Fibroblast of lung (primary cell): ENCODE measurements around the gene CTNNBIP1. TPM values are rescaled to one million over a fixed set of nuclear protein-coding genes. Genes with fewer than 3 reads are reported as not detected.

ENCODE experiments used
- DNase-seq, 2 donors: peaks; one replicate each; pipeline versions ENCODE4 v3.0.0 to v3.0.0-alpha.2; 2010; ENCODE audit warnings: low read depth in 2 of 2
- H2AFZ ChIP-seq: 2 replicates; pipeline ENCODE4 v1.5.1; 2012; ENCODE audit warnings: low read length, control low read depth, inconsistent platforms
- H3K27ac ChIP-seq: 2 replicates; pipeline ENCODE4 v1.5.1; 2011; ENCODE audit warnings: low read length, control low read depth; ENCODE audit not compliant: insufficient read depth
- H3K27me3 ChIP-seq: 2 replicates; pipeline ENCODE4 v1.5.1; 2011; ENCODE audit warnings: mild to moderate bottlenecking, low read length; ENCODE audit not compliant: control insufficient read depth, insufficient read depth
- H3K36me3 ChIP-seq: 2 replicates; pipeline ENCODE4 v1.5.1; 2011; ENCODE audit warnings: low read length; ENCODE audit not compliant: control insufficient read depth, insufficient read depth
- H3K4me1 ChIP-seq: 2 replicates; pipeline ENCODE4 v1.5.1; 2011; ENCODE audit warnings: low read length; ENCODE audit not compliant: control insufficient read depth, insufficient read depth; ENCODE audit errors: extremely low read depth
- H3K4me2 ChIP-seq: 2 replicates; pipeline ENCODE4 v1.5.1; 2011; ENCODE audit warnings: low read length, control low read depth; ENCODE audit not compliant: insufficient read depth; ENCODE audit errors: extremely low read depth
- H3K4me3 ChIP-seq, 4 experiments: fragments of 200-600 bp in 1 of 4; sonication (generic) in 1 of 4; replicated peaks in 1 of 4; 2 replicates each; pipeline ENCODE4 v1.5.1; 2011 to 2016; ENCODE audit warnings: low read length in 4 of 4, low read depth in 3 of 4, mild to moderate bottlenecking in 3 of 4, control low read depth in 2 of 4, inconsistent platforms in 1 of 4, mixed read lengths in 1 of 4; ENCODE audit not compliant: insufficient read depth in 1 of 4; ENCODE audit errors: control extremely low read depth in 1 of 4
- H3K79me2 ChIP-seq: 2 replicates; pipeline ENCODE4 v1.5.1; 2012; ENCODE audit warnings: mild to moderate bottlenecking, low read length, inconsistent platforms; ENCODE audit not compliant: control insufficient read depth, insufficient read depth
- H3K9ac ChIP-seq: 2 replicates; pipeline ENCODE4 v1.5.1; 2011; ENCODE audit warnings: mild to moderate bottlenecking, low read length, control low read depth; ENCODE audit not compliant: insufficient read depth
- H3K9me3 ChIP-seq: 2 replicates; pipeline ENCODE4 v1.5.1; 2012; ENCODE audit warnings: low read depth, low read length; ENCODE audit not compliant: control insufficient read depth, insufficient read depth
- H4K20me1 ChIP-seq: 2 replicates; pipeline ENCODE4 v1.5.1; 2011; ENCODE audit warnings: low read length; ENCODE audit not compliant: control insufficient read depth, insufficient read depth; ENCODE audit errors: extremely low read depth
- CTCF ChIP-seq, 2 donors: IDR thresholded peaks in 1 of 2; conservative IDR thresholded peaks in 1 of 2; 1 replicate in 1 of 2; 2 replicates in 1 of 2; pipeline ENCODE4 v1.5.1; 2011 to 2012; ENCODE audit warnings: low read length in 2 of 2, control low read depth in 1 of 2, inconsistent platforms in 1 of 2, low read depth in 1 of 2, mild to moderate bottlenecking in 1 of 2
- EZH2 ChIP-seq: IDR thresholded peaks from 2 replicates; pipeline ENCODE4 v1.5.1; 2012; ENCODE audit warnings: low read length, control low read depth, mild to moderate bottlenecking; ENCODE audit errors: missing control alignments
- polyA plus RNA-seq, 2 donors: library from polyadenylated mRNA; depleted of rRNA in 1 of 2; stranded (reverse) in 1 of 2; unstranded in 1 of 2; fragments of >200 nt; gene quantifications; 2 replicates each; pipeline ENCODE4 v1.2.1, GENCODE V29; 2011 to 2012; ENCODE audit warnings: missing spikeins in 1 of 2
- total RNA-seq: library from RNA; depleted of rRNA; stranded (reverse); fragments of >200 nt; gene quantifications from 2 replicates; pipeline ENCODE4 v1.2.1, GENCODE V29; 2014

Gene CTNNBIP1
- total and polyA plus RNA-seq, 2 donors (not counting 1 experiment from before 2014, with no cell fraction given): 16.5 to 19.0 TPM

GRCh38 chr1:9840176-9840575, 69.9 kb downstream of the CTNNBIP1 start:
- Histone ChIP-seq H3K27me3 (peaks cover 8% of the 10 kb centered on the region), H3K4me1 (peaks cover 2% of the 10 kb centered on the region), H3K9ac (no peak overlapping the region), H3K4me2 (no peak overlapping the region), H3K9me3 (no peaks in the 10 kb centered on the region), H3K79me2 (no peaks in the 10 kb centered on the region), H2AFZ (no peak overlapping the region), H3K4me3 (no peak overlapping the region), H3K27ac (no peak overlapping the region), H4K20me1 (no peaks in the 10 kb centered on the region), H3K36me3 (no peaks in the 10 kb centered on the region)
- TF ChIP-seq CTCF (conservative IDR thresholded peaks at IDR 0.05 in 1 of 2, IDR thresholded peaks at IDR 0.05 in 1 of 2; ENCODE audit: low read depth in 1 of 2, low read length in 2 of 2) (no peak), EZH2 (no peak)
- DNase-seq: no peak

- Histone ChIP-seq H3K4me1 (peaks cover 2% of the 10 kb centered on the region), H3K9ac (no peak overlapping the region), H3K27me3 (peaks cover 8% of the 10 kb centered on the region), H3K4me2 (no peak overlapping the region), H3K79me2 (no peaks in the 10 kb centered on the region), H2AFZ (no peak overlapping the region), H4K20me1 (no peaks in the 10 kb centered on the region), H3K36me3 (no peaks in the 10 kb centered on the region), H3K27ac (no peak overlapping the region), H3K4me3 (no peak overlapping the region), H3K9me3 (no peaks in the 10 kb centered on the region)
- TF ChIP-seq CTCF (conservative IDR thresholded peaks at IDR 0.05 in 1 of 2, IDR thresholded peaks at IDR 0.05 in 1 of 2; ENCODE audit: low read depth in 1 of 2, low read length in 2 of 2): no peak
- DNase-seq: no peak
Observed at GRCh38 chr1:9838946-9839345, 71.1 kb downstream of the CTNNBIP1 start.

- no peak overlapping the region for H2AFZ ChIP-seq
- H4K20me1 ChIP-seq: no peaks in the 10 kb centered on the region
- DNase-seq: no peak
Observed at GRCh38 chr1:9836632-9836960, 73.5 kb downstream of the CTNNBIP1 start.

More at GRCh38 chr1:9836632-9836960, 73.5 kb downstream of the CTNNBIP1 start:
- Histone ChIP-seq H3K27ac (no peak overlapping the region), H3K4me2 (no peak overlapping the region), H3K4me3 (no peak overlapping the region), H3K36me3 (no peaks in the 10 kb centered on the region), H3K9me3 (no peaks in the 10 kb centered on the region), H3K4me1 (peaks cover 2% of the 10 kb centered on the region), H3K79me2 (no peaks in the 10 kb centered on the region), H3K27me3 (peaks cover 7% of the 10 kb centered on the region), H3K9ac (no peak overlapping the region)
- TF ChIP-seq CTCF (conservative IDR thresholded peaks at IDR 0.05 in 1 of 2, IDR thresholded peaks at IDR 0.05 in 1 of 2; ENCODE audit: low read depth in 1 of 2, low read length in 2 of 2): no peak
- TF ChIP-seq EZH2: no peak
